ENCODE data around the gene EFNA2. TPM values are rescaled to one million over a fixed set of nuclear protein-coding genes. Genes with fewer than 3 reads are reported as not detected.

Gene EFNA2
- total RNA-seq, 2 experiments from 2014 or later = not detected

GRCh38 chr19:1267477-1268225 lies 18.0 kb upstream of the EFNA2 start:
- Mint-ChIP-seq H3K4me3 (peak overlapping the region; percentile 63), H3K4me1 (ENCODE audit: low read depth) (peaks cover 64% of the 10 kb centered on the region), H3K27me3 (no peaks in the 10 kb centered on the region), H3K36me3 (ENCODE audit: low read depth) (peaks cover 35% of the 10 kb centered on the region), H3K27ac (peak overlapping the region; percentile 32), H3K9me3 (no peaks in the 10 kb centered on the region)
- POLR2A ChIA-PET = interaction anchor here (0.6 to 6.1 kb wide), 8 partner anchors 8 to 92 kb away, joined by 3 to 88 read pairs (median 4); partner anchors contain the start of gene ATP5F1D
- DNase-seq (no peak), ATAC-seq (no peak)
- intact Hi-C loops (cut with micrococcal nuclease) = loop anchor here (2.0 kb wide), 2 partner anchors 15 to 25 kb away; no protein-coding TSS in a partner anchor
- TF ChIP-seq, protein P1, sequence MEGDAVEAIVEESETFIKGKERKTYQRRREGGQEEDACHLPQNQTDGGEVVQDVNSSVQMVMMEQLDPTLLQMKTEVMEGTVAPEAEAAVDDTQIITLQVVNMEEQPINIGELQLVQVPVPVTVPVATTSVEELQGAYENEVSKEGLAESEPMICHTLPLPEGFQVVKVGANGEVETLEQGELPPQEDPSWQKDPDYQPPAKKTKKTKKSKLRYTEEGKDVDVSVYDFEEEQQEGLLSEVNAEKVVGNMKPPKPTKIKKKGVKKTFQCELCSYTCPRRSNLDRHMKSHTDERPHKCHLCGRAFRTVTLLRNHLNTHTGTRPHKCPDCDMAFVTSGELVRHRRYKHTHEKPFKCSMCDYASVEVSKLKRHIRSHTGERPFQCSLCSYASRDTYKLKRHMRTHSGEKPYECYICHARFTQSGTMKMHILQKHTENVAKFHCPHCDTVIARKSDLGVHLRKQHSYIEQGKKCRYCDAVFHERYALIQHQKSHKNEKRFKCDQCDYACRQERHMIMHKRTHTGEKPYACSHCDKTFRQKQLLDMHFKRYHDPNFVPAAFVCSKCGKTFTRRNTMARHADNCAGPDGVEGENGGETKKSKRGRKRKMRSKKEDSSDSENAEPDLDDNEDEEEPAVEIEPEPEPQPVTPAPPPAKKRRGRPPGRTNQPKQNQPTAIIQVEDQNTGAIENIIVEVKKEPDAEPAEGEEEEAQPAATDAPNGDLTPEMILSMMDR (IDR thresholded peaks at IDR 0.05) = no peak
- CTCF ChIA-PET = interaction anchor here (1.6 to 16.1 kb wide), 5 partner anchors 8 to 165 kb away, joined by 5 to 449 read pairs (median 14); partner anchors contain the start of genes ATP5F1D and FAM174C

GRCh38 chr19:1268226-1269064 lies 17.2 kb upstream of the EFNA2 start:
- intact Hi-C loops (cut with micrococcal nuclease) = loop anchor here (2.0 kb wide), 1 partner anchor 26 kb away; no protein-coding TSS in a partner anchor
- peaks cover 65% of the 10 kb centered on the region for H3K4me1 Mint-ChIP-seq (ENCODE audit: low read depth)

DNA sequence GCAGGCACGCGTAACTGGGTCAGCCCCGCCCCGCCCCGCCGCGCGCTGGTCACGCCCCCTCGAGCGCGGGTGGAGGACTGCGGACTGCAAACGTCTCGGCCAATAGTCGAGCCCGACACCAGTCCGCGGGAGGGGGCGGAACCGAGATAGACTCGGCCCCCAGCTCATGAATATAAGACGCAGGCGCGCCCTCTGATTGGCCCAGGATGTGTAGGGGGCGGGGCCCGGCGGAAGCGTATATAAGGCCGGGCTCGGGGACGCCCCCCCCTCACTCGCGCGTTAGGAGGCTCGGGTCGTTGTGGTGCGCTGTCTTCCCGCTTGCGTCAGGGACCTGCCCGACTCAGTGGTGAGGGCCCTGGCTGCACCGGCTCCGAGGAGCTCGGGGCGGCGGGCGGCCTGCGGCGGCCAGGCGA lies 16.6 kb upstream of the EFNA2 start, which contains the start of gene CIRBP:
TSS of gene CIRBP (plus strand) at position 268 of the 413 bp plus-strand sequence. CDS start 1,602 bp downstream, outside the sequence.
- peaks cover 45% of the 10 kb centered on the region for H3K36me3 Mint-ChIP-seq (ENCODE audit: low read depth)
- peaks cover 71% of the 10 kb centered on the region for H3K4me1 Mint-ChIP-seq (ENCODE audit: low read depth)
- H3K27ac Mint-ChIP-seq = peak within 1 kb of the TSS; percentile 95
- CTCF ChIA-PET = interaction anchor here (0.7 to 16.1 kb wide), 6 partner anchors 9 to 268 kb away, joined by 3 to 449 read pairs (median 4); partner anchors contain the start of gene ATP5F1D
- peak; percentile 86 for ATAC-seq
- TF ChIP-seq, protein P1 (IDR thresholded peaks at IDR 0.05) = no peak
- POLR2A ChIA-PET = interaction anchor here (0.6 to 6.1 kb wide), 25 partner anchors 10 to 324 kb away, joined by 3 to 88 read pairs (median 4); partner anchors contain the start of genes ARHGAP45, ATP5F1D, NDUFS7 and RNU6-2
- intact Hi-C loops (cut with micrococcal nuclease) = loop anchor here (2.0 kb wide), 1 partner anchor 26 kb away; no protein-coding TSS in a partner anchor
- peak; percentile 100 for DNase-seq
- H3K27me3 Mint-ChIP-seq = no peaks in the 10 kb centered on the region
- H3K9me3 Mint-ChIP-seq = no peaks in the 10 kb centered on the region
- H3K4me3 Mint-ChIP-seq = peak within 1 kb of the TSS; percentile 94

More at GRCh38 chr19:1268226-1269064, 17.2 kb upstream of the EFNA2 start:
- POLR2A ChIA-PET = interaction anchor here (0.8 to 6.1 kb wide), 21 partner anchors 9 to 325 kb away, joined by 3 to 88 read pairs (median 5); partner anchors contain the start of genes ARHGAP45, ATP5F1D and NDUFS7
- TF ChIP-seq, protein P1 (IDR thresholded peaks at IDR 0.05) = no peak
- peak overlapping the region; percentile 60 for H3K27ac Mint-ChIP-seq
- peaks cover 39% of the 10 kb centered on the region for H3K36me3 Mint-ChIP-seq (ENCODE audit: low read depth)
- CTCF ChIA-PET = interaction anchor here (0.7 to 16.1 kb wide), 7 partner anchors 8 to 25 kb away, joined by 3 to 449 read pairs (median 7); partner anchors contain the start of gene ATP5F1D
- H3K27me3 Mint-ChIP-seq = no peaks in the 10 kb centered on the region
- no peak for DNase-seq
- no peaks in the 10 kb centered on the region for H3K9me3 Mint-ChIP-seq
- H3K4me3 Mint-ChIP-seq = peak overlapping the region; percentile 94
- no peak for ATAC-seq

DNA sequence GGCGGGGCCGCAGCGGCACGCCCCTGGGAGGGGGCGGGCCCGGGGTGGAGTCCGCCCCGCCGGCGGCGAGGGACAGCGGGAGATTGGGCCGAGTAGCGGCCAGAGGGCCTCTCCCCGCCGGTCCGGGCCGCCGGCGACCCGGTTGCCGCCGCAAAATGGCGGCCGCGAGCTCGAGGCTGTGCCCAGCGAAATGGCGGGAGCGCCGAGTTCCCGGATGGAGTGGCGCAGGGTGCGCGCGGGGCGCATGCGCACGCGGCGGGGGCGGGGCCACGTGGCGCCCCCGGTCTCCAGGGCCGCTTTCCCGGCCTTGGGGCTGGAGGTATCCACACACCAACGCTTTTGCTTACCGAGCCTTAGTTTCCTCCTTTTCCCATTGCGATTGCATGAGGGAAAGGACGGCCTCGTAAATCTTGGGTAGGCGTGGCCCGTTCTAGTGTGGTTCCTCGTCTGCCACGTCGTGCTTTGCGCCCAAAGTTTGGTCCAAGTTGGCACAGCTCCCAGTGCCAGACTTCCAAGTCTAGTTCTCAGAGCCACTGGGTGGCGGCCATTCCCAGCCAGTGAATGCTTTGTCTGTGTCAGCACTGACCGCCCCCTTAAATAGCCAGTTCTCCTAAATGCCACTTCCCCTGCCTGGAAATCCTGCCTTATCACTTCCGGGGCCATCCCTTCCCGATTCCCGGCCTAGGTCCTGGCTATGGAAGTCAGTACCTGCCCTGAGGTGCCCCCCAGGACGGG lies 16.0 kb upstream of the EFNA2 start:
- Mint-ChIP-seq H3K36me3 (ENCODE audit: low read depth) (peaks cover 47% of the 10 kb centered on the region), H3K4me3 (peak overlapping the region; percentile 94), H3K27me3 (no peaks in the 10 kb centered on the region), H3K27ac (peak overlapping the region; percentile 95), H3K4me1 (ENCODE audit: low read depth) (peaks cover 71% of the 10 kb centered on the region), H3K9me3 (no peaks in the 10 kb centered on the region)
- TF ChIP-seq, protein P1 (IDR thresholded peaks at IDR 0.05) = no peak
- POLR2A ChIA-PET = interaction anchor here (0.6 to 6.1 kb wide), 25 partner anchors 10 to 324 kb away, joined by 3 to 88 read pairs (median 4); partner anchors contain the start of genes ARHGAP45, ATP5F1D, NDUFS7 and RNU6-2
- intact Hi-C loops (cut with micrococcal nuclease) = loop anchor here (2.0 to 10.0 kb wide), 2 partner anchors 27 to 95 kb away; no protein-coding TSS in a partner anchor
- ATAC-seq = peak; percentile 19
- CTCF ChIA-PET = interaction anchor here (0.7 to 16.1 kb wide), 5 partner anchors 9 to 268 kb away, joined by 3 to 449 read pairs (median 3); partner anchors contain the start of gene ATP5F1D
- peak; percentile 88 for DNase-seq

Measured in activated CD8-positive, alpha-beta T cell treated with anti-CD3 and anti-CD28 coated beads for 36 hours (primary cell).